Measurements from ENCODE around the gene VTI1B. TPM values are rescaled to one million over a fixed set of nuclear protein-coding genes. Genes with fewer than 3 reads are reported as not detected.
"Not testable (repeated sequence)": the region's sequence is repeated elsewhere in the genome, so short reads cannot be mapped to it uniquely, and the experiment has no call there.

VTI1B gene
- total and polyA plus RNA-seq, 8 donors = 40.9 to 73.3 (median 51.4) TPM

- intact Hi-C loops (cut with DNase I) = no loop called here
- no peak overlapping the region for H3K27ac ChIP-seq
- FAIRE-seq = no peak
- H3K4me1 ChIP-seq = no peaks in the 10 kb centered on the region
- no peak for TF ChIP-seq CTCF (IDR thresholded peaks at IDR 0.05)
- H3K27me3 ChIP-seq = no peaks in the 10 kb centered on the region
- ATAC-seq = no peak
- DNase-seq = no peak
- no peak overlapping the region for H3K4me3 ChIP-seq
- no peaks in the 10 kb centered on the region for H3K9me3 ChIP-seq
- H3K36me3 ChIP-seq = no peaks in the 10 kb centered on the region
These were observed 46.9 kb downstream of the VTI1B start for GRCh38 chr14:67627519-67627918.

DNA sequence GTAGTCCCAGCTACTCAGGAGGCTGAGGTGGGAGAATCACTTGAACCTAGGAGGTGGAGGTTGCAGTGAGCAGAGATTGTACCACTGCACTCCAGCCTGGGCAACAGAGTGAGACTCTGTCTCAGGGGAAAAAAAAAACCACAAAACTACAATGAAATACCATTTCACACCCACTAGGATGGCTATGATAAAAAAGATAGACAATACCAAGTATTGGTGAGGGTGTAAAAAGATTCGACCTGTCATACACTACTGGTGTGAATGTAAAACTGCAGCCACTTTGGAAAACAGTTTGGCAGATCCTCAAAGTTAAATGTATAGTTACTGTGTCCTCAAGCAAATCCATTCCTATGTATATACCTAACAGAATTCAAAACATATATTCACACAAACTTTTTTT lies 48.3 kb downstream of the VTI1B start:
- DNase-seq; FAIRE-seq; H3K27me3 ChIP-seq; intact Hi-C loops (cut with DNase I); H3K4me3 ChIP-seq; ATAC-seq; H3K4me1 ChIP-seq; H3K9me3 ChIP-seq; H3K36me3 ChIP-seq; H3K27ac ChIP-seq: not testable (repeated sequence)
- 73 to 81% methylated on average over 1 of the region's 1 CpG for WGBS, 2 donors

- no peak for DNase-seq
- 60 to 65% methylated on average over 2 of the region's 2 CpGs for WGBS, 2 donors
- H3K27me3 ChIP-seq = no peaks in the 10 kb centered on the region
- no peaks in the 10 kb centered on the region for H3K9me3 ChIP-seq
- H3K27ac ChIP-seq = peak overlapping the region in 1 of 4 donors; percentile 15
- ATAC-seq = no peak
- intact Hi-C loops (cut with DNase I) = no loop called here
- no peak for FAIRE-seq
- peaks cover 5 to 8% (median 7%) of the 10 kb centered on the region in 3 donors for H3K4me1 ChIP-seq
- H3K36me3 ChIP-seq = no peaks in the 10 kb centered on the region
- no peak for TF ChIP-seq CTCF (IDR thresholded peaks at IDR 0.05)
- no peak overlapping the region for H3K4me3 ChIP-seq
These were observed 51.3 kb downstream of the VTI1B start for GRCh38 chr14:67623114-67623513.

- Histone ChIP-seq H3K27ac (peak overlapping the region in 1 of 4 donors; percentile 15), H3K4me3 (no peak overlapping the region), H3K4me1 (peaks cover 5 to 8% (median 7%) of the 10 kb centered on the region in 3 donors), H3K27me3 (no peaks in the 10 kb centered on the region), H3K36me3 (no peaks in the 10 kb centered on the region), H3K9me3 (no peaks in the 10 kb centered on the region)
- TF ChIP-seq CTCF (IDR thresholded peaks at IDR 0.05) = no peak
- 72 to 75% methylated on average over 4 of the region's 4 CpGs for WGBS, 2 donors
- no peak for ATAC-seq
- no peak for DNase-seq
- FAIRE-seq = no peak
- intact Hi-C loops (cut with DNase I) = no loop called here
These were observed 51.8 kb downstream of the VTI1B start for GRCh38 chr14:67622675-67623074.

- 1 to 4% methylated on average over 19 of the region's 19 CpGs for WGBS, 2 donors
- Histone ChIP-seq H3K4me3 (peak overlapping the region; percentile 28 to 60 (median 53)), H3K36me3 (no peaks in the 10 kb centered on the region), H3K27me3 (no peaks in the 10 kb centered on the region), H3K27ac (peak overlapping the region; percentile 53 to 81 (median 76)), H3K9me3 (no peaks in the 10 kb centered on the region), H3K4me1 (peaks cover 5 to 8% (median 7%) of the 10 kb centered on the region in 3 donors)
- intact Hi-C loops (cut with DNase I) = no loop called here
- peak; percentile 15 to 60 (median 34) for DNase-seq
- peak in 3 of 4 donors; percentile 1 to 4 (median 3) for ATAC-seq
- no peak for TF ChIP-seq CTCF (IDR thresholded peaks at IDR 0.05)
- FAIRE-seq = no peak
These were observed 54.1 kb downstream of the VTI1B start for GRCh38 chr14:67620217-67620785.

All from pancreas (tissue), 10 donors.